K562 (cell line): ENCODE measurements around the gene ZNF865. TPM values are rescaled to one million over a fixed set of nuclear protein-coding genes. Genes with fewer than 3 reads are reported as not detected.

Experiments
- ADNP ChIP-seq: fragments of 200-800 bp; sonication (Bioruptor generic); IDR thresholded peaks from 2 replicates; pipeline ENCODE4 v1.6.1; 2016; ENCODE audit warnings: missing genetic modification characterization, missing compliant biosample characterization
- ASH1L ChIP-seq: fragments of 450-650 bp; IDR thresholded peaks from 2 replicates; pipeline ENCODE4 v1.6.1; 2018; ENCODE audit warnings: borderline replicate concordance, mild to moderate bottlenecking, low read depth; ENCODE audit not compliant: partially characterized antibody
- BRD9 ChIP-seq: fragments of 450-650 bp; IDR thresholded peaks from 2 replicates; pipeline ENCODE4 v1.6.1; 2018; ENCODE audit warnings: low read depth; ENCODE audit not compliant: partially characterized antibody
- CREBBP ChIP-seq: IDR thresholded peaks from one replicate; pipeline ENCODE4 v1.6.1; 2012; ENCODE audit warnings: low read depth, mild to moderate bottlenecking, control low read depth, inconsistent platforms, low read length
- ELF4 ChIP-seq: fragments of 450-650 bp; formaldehyde crosslinking; IDR thresholded peaks from 2 replicates; pipeline ENCODE4 v1.4.0; 2022; ENCODE audit warnings: missing genetic modification characterization
- GATA2 ChIP-seq: sonication (generic); formaldehyde crosslinking; IDR thresholded peaks from 2 replicates; pipeline ENCODE4 v1.4.0; 2020; ENCODE audit warnings: mild to moderate bottlenecking, missing genetic modification reagents
- HIVEP1 ChIP-seq: fragments of 250-450 bp; sonication (Bioruptor Pico); IDR thresholded peaks from 2 replicates; pipeline ENCODE4 v1.4.0; 2020; ENCODE audit warnings: mild to moderate bottlenecking
- ILK ChIP-seq: fragments of 450-650 bp; IDR thresholded peaks from 2 replicates; pipeline ENCODE4 v1.6.1; 2016; ENCODE audit warnings: missing genetic modification characterization, low read depth, mild to moderate bottlenecking, missing compliant biosample characterization, moderate library complexity, borderline replicate concordance
- KLF16 ChIP-seq: IDR thresholded peaks from 2 replicates; pipeline ENCODE4 v1.6.1; 2016; ENCODE audit warnings: antibody characterized with exemption
- NR2C2 ChIP-seq, 2 experiments: fragments of 200-800 bp in 1 of 2; sonication (Bioruptor generic) in 1 of 2; sonication (generic) in 1 of 2; formaldehyde crosslinking in 1 of 2; IDR thresholded peaks; 2 replicates each; pipeline versions ENCODE4 v1.6.1 to v1.8.0; 2016 to 2022; ENCODE audit warnings: mild to moderate bottlenecking in 1 of 2, missing compliant biosample characterization in 1 of 2, missing genetic modification characterization in 1 of 2, missing genetic modification reagents in 1 of 2
- PHF20 ChIP-seq: fragments of 450-650 bp; IDR thresholded peaks from 2 replicates; pipeline ENCODE4 v1.6.1; 2018; ENCODE audit not compliant: partially characterized antibody
- POU5F1 ChIP-seq: fragments of 150-350 bp; IDR thresholded peaks from 2 replicates; pipeline ENCODE4 v1.6.1; 2014; ENCODE audit warnings: borderline replicate concordance, low read length, low read depth, mild to moderate bottlenecking; ENCODE audit not compliant: partially characterized antibody
- RFX1 ChIP-seq: fragments of 450-650 bp; IDR thresholded peaks from 2 replicates; pipeline ENCODE4 v1.6.1; 2016; ENCODE audit warnings: mild to moderate bottlenecking, moderate library complexity
- SAFB2 ChIP-seq: fragments of 200-400 bp; formaldehyde crosslinking; IDR thresholded peaks from 2 replicates; pipeline ENCODE4 v1.6.1; 2018; ENCODE audit warnings: borderline replicate concordance, low read length, low read depth, moderate library complexity; ENCODE audit not compliant: severe bottlenecking
- SIN3A ChIP-seq, 2 experiments: fragments of 150-350 bp in 1 of 2; IDR thresholded peaks; 2 replicates each; pipeline ENCODE4 v1.6.1; 2011 to 2016; ENCODE audit warnings: borderline replicate concordance in 2 of 2, low read depth in 2 of 2, low read length in 2 of 2, mild to moderate bottlenecking in 2 of 2, moderate library complexity in 2 of 2; ENCODE audit not compliant: control insufficient read depth in 1 of 2
- SRF ChIP-seq, 2 experiments: fragments of 250-450, 450-650 bp in 1 of 2; sonication (Bioruptor Pico) in 1 of 2; sonication (generic) in 1 of 2; formaldehyde crosslinking; IDR thresholded peaks; 2 replicates each; pipeline versions ENCODE4 v1.5.0 to v1.5.1; 2020 to 2022; ENCODE audit warnings: mild to moderate bottlenecking in 1 of 2, missing genetic modification reagents in 1 of 2
- SRSF7 ChIP-seq: fragments of 200-400 bp; formaldehyde crosslinking; optimal IDR thresholded peaks from 2 replicates; pipeline ENCODE3; 2017; ENCODE audit warnings: mild to moderate bottlenecking, low read depth, low read length
- YBX1 ChIP-seq: fragments of 450-650 bp; IDR thresholded peaks from 2 replicates; pipeline ENCODE4 v1.7.1; 2016; ENCODE audit warnings: mild to moderate bottlenecking
- ZEB2 ChIP-seq: fragments of 450-650 bp; IDR thresholded peaks from 2 replicates; pipeline ENCODE4 v1.6.1; 2016
- ZFP1 ChIP-seq: fragments of 450-650 bp; formaldehyde crosslinking; IDR thresholded peaks from 2 replicates; pipeline ENCODE4 v1.4.0; 2020; ENCODE audit warnings: mild to moderate bottlenecking, mixed read lengths
- ZNF780A ChIP-seq: fragments of 250-450 bp; sonication (Bioruptor Pico); IDR thresholded peaks from 2 replicates; pipeline ENCODE4 v1.5.0; 2021; ENCODE audit warnings: mild to moderate bottlenecking
- ZSCAN32 ChIP-seq: fragments of 450-650 bp; formaldehyde crosslinking; IDR thresholded peaks from 2 replicates; pipeline ENCODE4 v1.4.0; 2020; ENCODE audit warnings: mild to moderate bottlenecking, moderate library complexity
- polyA plus RNA-seq, 8 experiments: library from polyadenylated mRNA; depleted of rRNA in 4 of 8; stranded (reverse) in 5 of 8; unstranded in 3 of 8; fragments of >200 nt; fragmentation: Nextera tagmentation in 2 of 8; fragmentation: Illumina TruSeq in 1 of 8; extraction: Ambion mirVana in 2 of 8; extraction: Trizol in 1 of 8; gene quantifications; 2 replicates each; pipeline versions ENCODE4 v1.2.1 to v1.2.3, GENCODE V29; 2011 to 2014; ENCODE audit warnings: inconsistent platforms in 1 of 8, missing spikeins in 1 of 8
- total RNA-seq, 7 experiments: library from RNA; depleted of rRNA in 6 of 7; stranded (reverse); fragments of >200 nt in 6 of 7; fragmentation: Illumina TruSeq in 2 of 7; extraction: Trizol in 2 of 7; gene quantifications; 2 replicates each; pipeline versions ENCODE4 v1.2.1 to v1.2.3, GENCODE V29; 2011 to 2021; ENCODE audit warnings: low replicate concordance in 1 of 7
- TF ChIP-seq, protein P1 (sequence below): IDR thresholded peaks from 3 replicates; pipeline ENCODE4 v1.6.1; 2011; ENCODE audit warnings: borderline replicate concordance, mild to moderate bottlenecking, moderate library complexity; ENCODE audit not compliant: insufficient read length; ENCODE audit errors: extremely low read depth
- TF ChIP-seq, protein P2 (sequence below): fragments of 450-650 bp; IDR thresholded peaks from 2 replicates; pipeline ENCODE4 v1.7.0; 2016; ENCODE audit warnings: borderline replicate concordance

Gene ZNF865
- total and polyA plus RNA-seq, 9 of the 15 experiments (the other 6 are each of a cell fraction or from before 2014, with no cell fraction given), result 0.40 to 18.8 (median 1.6) TPM; not detected in 2

DNA sequence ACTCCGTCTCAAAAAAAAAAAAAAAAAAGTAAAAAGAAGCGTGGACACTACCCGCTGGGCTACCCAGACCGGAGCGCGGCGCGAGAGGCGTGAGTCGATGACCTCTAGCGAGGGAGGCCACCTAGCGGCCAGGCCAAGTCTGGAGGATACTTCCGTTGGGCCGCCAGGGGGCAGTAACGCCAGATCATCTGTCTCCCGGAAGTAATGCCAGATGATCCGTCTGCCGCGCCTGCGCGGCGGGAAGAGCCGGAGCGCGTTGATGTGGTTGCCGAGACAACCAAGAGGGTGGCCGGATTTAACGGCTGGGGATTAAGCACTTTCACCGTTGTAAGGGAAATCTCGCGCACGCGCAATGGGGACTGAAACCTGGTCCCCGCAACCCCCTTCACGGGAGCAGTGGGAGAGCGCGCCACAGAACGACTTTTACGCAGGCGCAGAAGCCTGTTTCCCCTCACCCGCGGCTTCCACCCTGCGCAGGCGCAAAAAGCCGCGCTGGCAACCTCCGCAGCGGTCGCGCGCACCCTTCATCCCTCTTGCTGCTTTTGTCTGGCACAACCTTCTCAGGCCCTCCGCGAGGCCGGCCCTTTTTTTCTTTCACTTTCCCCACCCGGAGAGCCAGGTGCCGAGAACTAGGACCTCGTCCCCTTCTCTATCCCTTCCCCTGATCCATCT lies 48.3 kb downstream of the ZNF865 start (continued):
- TF ChIP-seq SRF (CRISPR knock-in tag; IDR thresholded peaks at IDR 0.05) (peak in 1 of 2 experiments; percentile 11; a peak in 1 of 4 replicates), RFX1 (peak; percentile 98), HIVEP1 (CRISPR knock-in tag) (0 out of 2 replicates have a peak, but pooled peaks have one; percentile 50), ZNF780A (CRISPR knock-in tag) (no peak), ADNP (tag) (no peak), KLF16 (peak; percentile 77; the same call in 1 of the 2 replicates), ILK (tag) (no peak), ZFP1 (CRISPR knock-in tag) (no peak), ZEB2 (no peak), SRSF7 (no peak), NR2C2 (CRISPR knock-in tag; IDR thresholded peaks at IDR 0.05) (peak; percentile 92), NR2C2 (tag; IDR thresholded peaks at IDR 0.05) (peak; percentile 96), SIN3A (IDR thresholded peaks at IDR 0.05; ENCODE audit: borderline replicate concordance in 2 of 2, control insufficient read depth in 1 of 2, low read depth in 2 of 2, low read length in 2 of 2) (peak; percentile 34 to 72; a peak in 2 of 4 replicates), YBX1 (no peak), ZSCAN32 (CRISPR knock-in tag) (no peak), SAFB2 (no peak), GATA2 (CRISPR knock-in tag) (no peak), ASH1L (no peak), ELF4 (CRISPR knock-in tag) (peak; percentile 71; the same call in 1 of the 2 replicates), BRD9 (peak; percentile 84), PHF20 (peak; percentile 88), CREBBP (no peak), POU5F1 (no peak)
- TF ChIP-seq, protein P1, sequence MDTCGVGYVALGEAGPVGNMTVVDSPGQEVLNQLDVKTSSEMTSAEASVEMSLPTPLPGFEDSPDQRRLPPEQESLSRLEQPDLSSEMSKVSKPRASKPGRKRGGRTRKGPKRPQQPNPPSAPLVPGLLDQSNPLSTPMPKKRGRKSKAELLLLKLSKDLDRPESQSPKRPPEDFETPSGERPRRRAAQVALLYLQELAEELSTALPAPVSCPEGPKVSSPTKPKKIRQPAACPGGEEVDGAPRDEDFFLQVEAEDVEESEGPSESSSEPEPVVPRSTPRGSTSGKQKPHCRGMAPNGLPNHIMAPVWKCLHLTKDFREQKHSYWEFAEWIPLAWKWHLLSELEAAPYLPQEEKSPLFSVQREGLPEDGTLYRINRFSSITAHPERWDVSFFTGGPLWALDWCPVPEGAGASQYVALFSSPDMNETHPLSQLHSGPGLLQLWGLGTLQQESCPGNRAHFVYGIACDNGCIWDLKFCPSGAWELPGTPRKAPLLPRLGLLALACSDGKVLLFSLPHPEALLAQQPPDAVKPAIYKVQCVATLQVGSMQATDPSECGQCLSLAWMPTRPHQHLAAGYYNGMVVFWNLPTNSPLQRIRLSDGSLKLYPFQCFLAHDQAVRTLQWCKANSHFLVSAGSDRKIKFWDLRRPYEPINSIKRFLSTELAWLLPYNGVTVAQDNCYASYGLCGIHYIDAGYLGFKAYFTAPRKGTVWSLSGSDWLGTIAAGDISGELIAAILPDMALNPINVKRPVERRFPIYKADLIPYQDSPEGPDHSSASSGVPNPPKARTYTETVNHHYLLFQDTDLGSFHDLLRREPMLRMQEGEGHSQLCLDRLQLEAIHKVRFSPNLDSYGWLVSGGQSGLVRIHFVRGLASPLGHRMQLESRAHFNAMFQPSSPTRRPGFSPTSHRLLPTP, result no peak
- TF ChIP-seq, protein P2, sequence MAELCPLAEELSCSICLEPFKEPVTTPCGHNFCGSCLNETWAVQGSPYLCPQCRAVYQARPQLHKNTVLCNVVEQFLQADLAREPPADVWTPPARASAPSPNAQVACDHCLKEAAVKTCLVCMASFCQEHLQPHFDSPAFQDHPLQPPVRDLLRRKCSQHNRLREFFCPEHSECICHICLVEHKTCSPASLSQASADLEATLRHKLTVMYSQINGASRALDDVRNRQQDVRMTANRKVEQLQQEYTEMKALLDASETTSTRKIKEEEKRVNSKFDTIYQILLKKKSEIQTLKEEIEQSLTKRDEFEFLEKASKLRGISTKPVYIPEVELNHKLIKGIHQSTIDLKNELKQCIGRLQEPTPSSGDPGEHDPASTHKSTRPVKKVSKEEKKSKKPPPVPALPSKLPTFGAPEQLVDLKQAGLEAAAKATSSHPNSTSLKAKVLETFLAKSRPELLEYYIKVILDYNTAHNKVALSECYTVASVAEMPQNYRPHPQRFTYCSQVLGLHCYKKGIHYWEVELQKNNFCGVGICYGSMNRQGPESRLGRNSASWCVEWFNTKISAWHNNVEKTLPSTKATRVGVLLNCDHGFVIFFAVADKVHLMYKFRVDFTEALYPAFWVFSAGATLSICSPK, result no peak
